ENCODE measurements around the gene VCX3A.
"Not testable (repeated sequence)": the region's sequence is repeated elsewhere in the genome, so short reads cannot be mapped to it uniquely, and the experiment has no call there.

The VCX3A gene

GRCh38 chrX:6535018-6535417, at the start of gene VCX3A:
VCX3A (minus strand) TSS chrX:6535118; CDS start chrX:6534497, 621 bp downstream.
- not testable (repeated sequence) for DNase-seq (ENCODE audit: low read depth, low spot score)

- no peak for DNase-seq (ENCODE audit: low read depth, low spot score)
These were observed 39.8 kb upstream of the VCX3A start for GRCh38 chrX:6574762-6575161.

GRCh38 chrX:6568031-6568430, 33.1 kb upstream of the VCX3A start:
- no peak for DNase-seq (ENCODE audit: low read depth, low spot score)

- no peak for DNase-seq (ENCODE audit: low read depth, low spot score)
These were observed 24.1 kb upstream of the VCX3A start for GRCh38 chrX:6558979-6559378.

GRCh38 chrX:6557690-6558089, 22.8 kb upstream of the VCX3A start:
- no peak for DNase-seq (ENCODE audit: low read depth, low spot score)

GRCh38 chrX:6550999-6551398, 16.1 kb upstream of the VCX3A start:
- no peak for DNase-seq (ENCODE audit: low read depth, low spot score)

DNA sequence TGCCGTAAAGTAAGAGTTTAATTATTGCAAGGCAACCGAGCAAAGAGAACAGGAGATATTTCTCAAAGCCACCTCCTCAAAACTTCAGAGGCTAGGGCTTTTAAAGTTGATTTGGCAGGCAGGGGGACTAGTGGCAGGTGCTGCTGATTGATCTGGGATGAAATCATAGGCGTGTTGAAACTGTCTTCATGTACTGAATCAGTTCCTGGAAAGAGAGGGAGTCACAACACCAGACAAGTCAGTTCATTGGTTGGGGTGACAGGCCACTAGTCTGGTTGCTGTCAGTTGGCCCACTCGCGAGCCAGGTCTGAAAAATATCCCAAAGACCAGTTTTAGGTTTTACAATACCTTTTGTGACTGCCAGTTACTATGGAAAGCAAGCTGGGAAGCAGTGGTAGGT, 10.8 kb upstream of the VCX3A start:
- DNase-seq (ENCODE audit: low read depth, low spot score) = no peak

DNA sequence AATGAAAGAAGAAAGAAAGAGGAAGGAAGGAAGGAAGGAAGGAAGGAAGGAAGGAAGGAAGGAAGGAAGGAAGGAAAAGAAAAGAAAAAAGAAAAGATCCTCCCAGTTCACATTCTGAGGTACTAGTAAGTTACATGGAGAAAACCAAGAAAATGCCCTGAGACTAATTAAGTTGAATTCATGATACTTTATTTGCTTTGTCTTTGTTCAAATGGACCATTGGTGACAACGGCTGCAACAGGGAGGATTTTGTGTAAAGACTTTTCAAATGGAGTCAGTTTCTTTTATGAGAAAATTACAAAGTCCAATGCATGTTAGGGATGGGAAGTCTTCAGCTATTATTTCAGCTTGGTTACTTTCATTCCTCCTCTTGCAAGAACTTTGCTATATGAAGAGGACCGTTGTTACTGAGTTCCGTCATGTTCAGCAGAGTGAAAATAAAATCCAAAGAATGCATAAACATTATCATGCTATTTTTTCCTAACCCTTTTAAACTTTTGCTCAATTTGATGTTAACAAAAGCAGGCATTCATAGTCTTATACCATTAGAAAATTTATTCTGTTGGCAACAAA, 8.3 kb downstream of the VCX3A start:
- DNase-seq (ENCODE audit: low read depth, low spot score) = no peak

DNA sequence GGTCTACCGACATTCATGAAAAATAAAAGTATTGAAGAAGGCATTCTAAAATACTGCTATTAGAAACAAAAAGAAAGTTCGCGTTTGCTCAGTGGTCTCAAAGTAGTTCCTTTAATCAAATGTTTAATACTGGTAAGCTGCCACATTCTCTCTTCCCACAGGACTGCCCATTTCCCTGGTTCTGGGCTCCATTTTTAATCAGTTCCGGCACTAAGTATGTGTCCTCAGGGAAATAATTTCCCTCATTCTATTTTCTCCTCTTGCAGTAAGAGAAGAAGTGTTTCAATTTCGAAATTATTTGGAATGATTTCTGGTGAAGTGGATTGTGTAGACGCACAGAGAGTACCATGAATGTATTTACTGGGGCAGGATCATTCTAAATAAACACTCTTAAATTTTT, 17.5 kb downstream of the VCX3A start:
- DNase-seq (ENCODE audit: low read depth, low spot score) = no peak

DNA sequence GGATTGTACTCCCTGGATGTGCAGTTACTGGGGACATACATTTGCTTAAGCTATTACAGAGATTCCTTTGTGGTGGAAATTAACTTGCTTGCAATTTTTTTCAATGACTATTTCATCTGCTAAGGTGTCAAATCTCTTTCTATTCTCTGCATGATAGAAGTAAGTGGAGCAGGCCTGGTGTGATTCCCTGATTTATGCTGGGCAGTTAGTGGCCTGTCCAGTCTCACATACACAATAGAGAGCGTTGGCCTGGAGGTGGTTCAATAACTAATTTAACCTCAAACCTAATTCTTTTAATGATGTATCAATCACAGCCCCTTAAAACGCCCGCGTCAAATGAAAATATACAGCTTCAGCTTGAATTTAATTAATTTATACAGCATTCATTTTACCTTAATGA, 28.5 kb downstream of the VCX3A start:
- no peak for DNase-seq (ENCODE audit: low read depth, low spot score)

GRCh38 chrX:6505960-6506359, 29.0 kb downstream of the VCX3A start:
- DNase-seq (ENCODE audit: low read depth, low spot score) = no peak

GRCh38 chrX:6500719-6501118, 34.2 kb downstream of the VCX3A start:
- no peak for DNase-seq (ENCODE audit: low read depth, low spot score)

DNA sequence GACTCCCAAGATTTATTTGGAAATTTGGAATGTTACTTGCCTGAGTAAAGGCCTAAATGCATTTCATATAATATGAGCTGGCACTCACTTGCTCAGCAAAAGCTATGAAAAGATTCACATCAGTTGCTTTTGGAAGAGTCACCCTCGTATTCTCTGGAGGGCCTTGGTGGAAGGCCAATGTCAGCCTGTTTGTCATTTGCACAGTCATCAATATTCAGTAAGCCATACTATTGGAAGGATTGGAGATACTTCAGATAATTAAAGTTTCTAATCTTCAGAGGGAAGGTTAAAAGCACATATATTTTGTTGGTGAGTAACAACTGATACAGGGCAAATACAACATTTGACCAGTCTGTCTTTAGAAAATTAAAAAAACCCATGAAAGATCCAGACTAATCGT, 36.6 kb downstream of the VCX3A start:
- DNase-seq (ENCODE audit: low read depth, low spot score) = no peak
